H9 (cell line): Measurements from ENCODE around the gene CCDC102B. TPM values are rescaled to one million over a fixed set of nuclear protein-coding genes. Genes with fewer than 3 reads are reported as not detected.

Experiments
- DNase-seq: peaks from one replicate; pipeline ENCODE4 v3.0.0-alpha.2; 2017
- H2AFZ ChIP-seq: one replicate; pipeline ENCODE4 v1.6.1; 2013; ENCODE audit warnings: mild to moderate bottlenecking, low read length, control low read depth, moderate library complexity
- H2AK5ac ChIP-seq: 2 replicates; pipeline ENCODE4 v1.6.1; 2013; ENCODE audit warnings: low read length, control low read depth, mixed read lengths; ENCODE audit not compliant: insufficient read length
- H2BK120ac ChIP-seq: one replicate; pipeline ENCODE4 v1.6.1; 2013; ENCODE audit warnings: low read depth, mild to moderate bottlenecking, low read length, control low read depth, inconsistent platforms; ENCODE audit not compliant: poor library complexity, severe bottlenecking
- H2BK12ac ChIP-seq: 2 replicates; pipeline ENCODE4 v1.6.1; 2013; ENCODE audit warnings: low read length, control low read depth, mixed read lengths, low read depth; ENCODE audit not compliant: insufficient read length
- H2BK15ac ChIP-seq: 2 replicates; pipeline ENCODE4 v1.6.1; 2013; ENCODE audit warnings: low read depth, low read length, control low read depth
- H2BK20ac ChIP-seq: one replicate; pipeline ENCODE4 v1.6.1; 2013; ENCODE audit warnings: low read depth, mild to moderate bottlenecking, low read length, control low read depth, inconsistent platforms; ENCODE audit not compliant: poor library complexity, severe bottlenecking
- H2BK5ac ChIP-seq: 2 replicates; pipeline ENCODE4 v1.6.1; 2013; ENCODE audit warnings: low read length, control low read depth, mixed read lengths; ENCODE audit not compliant: insufficient read length
- H3K14ac ChIP-seq: 2 replicates; pipeline ENCODE4 v1.6.1; 2013; ENCODE audit warnings: low read length, control low read depth; ENCODE audit not compliant: insufficient read depth
- H3K18ac ChIP-seq: 2 replicates; pipeline ENCODE4 v1.6.1; 2013; ENCODE audit warnings: low read depth, mild to moderate bottlenecking, mixed read lengths, low read length, control low read depth; ENCODE audit not compliant: insufficient read length
- H3K23ac ChIP-seq: 2 replicates; pipeline ENCODE4 v1.6.1; 2013; ENCODE audit warnings: low read length, control low read depth, mixed read lengths, low read depth; ENCODE audit not compliant: insufficient read length
- H3K23me2 ChIP-seq: 2 replicates; pipeline ENCODE4 v1.6.1; 2013; ENCODE audit warnings: low read depth, mild to moderate bottlenecking, mixed read lengths, low read length, control low read depth; ENCODE audit not compliant: insufficient read length, poor library complexity, severe bottlenecking
- H3K27ac ChIP-seq: 2 replicates; pipeline ENCODE4 v1.5.1; 2013; ENCODE audit warnings: low read length, control low read depth, mixed read lengths, low read depth; ENCODE audit not compliant: insufficient read length
- H3K27me3 ChIP-seq: 2 replicates; pipeline ENCODE4 v1.6.1; 2013; ENCODE audit warnings: low read length, control low read depth, inconsistent platforms; ENCODE audit not compliant: insufficient read depth
- H3K4ac ChIP-seq: 2 replicates; pipeline ENCODE4 v1.6.1; 2013; ENCODE audit warnings: low read depth, mild to moderate bottlenecking, control low read depth, inconsistent platforms, low read length, moderate library complexity
- H3K4me1 ChIP-seq: 2 replicates; pipeline ENCODE4 v1.6.1; 2013; ENCODE audit warnings: low read length, control low read depth, inconsistent platforms; ENCODE audit not compliant: insufficient read depth
- H3K4me2 ChIP-seq: 2 replicates; pipeline ENCODE4 v1.6.1; 2013; ENCODE audit warnings: low read length, control low read depth, mixed read lengths; ENCODE audit not compliant: insufficient read length, insufficient read depth
- H3K56ac ChIP-seq: 2 replicates; pipeline ENCODE4 v1.6.1; 2013; ENCODE audit warnings: low read depth, mild to moderate bottlenecking, mixed read lengths, low read length, control low read depth; ENCODE audit not compliant: insufficient read length
- H3K79me1 ChIP-seq: 2 replicates; pipeline ENCODE4 v1.6.1; 2013; ENCODE audit warnings: low read depth, mild to moderate bottlenecking, moderate library complexity, low read length, control low read depth, inconsistent platforms; ENCODE audit not compliant: insufficient read depth, poor library complexity, severe bottlenecking
- H3K79me2 ChIP-seq: 2 replicates; pipeline ENCODE4 v1.6.1; 2013; ENCODE audit warnings: low read length, control low read depth, inconsistent platforms; ENCODE audit not compliant: insufficient read depth
- H3K9ac ChIP-seq: 2 replicates; pipeline ENCODE4 v1.6.1; 2013; ENCODE audit warnings: low read length, control low read depth, mixed read lengths; ENCODE audit not compliant: insufficient read length; ENCODE audit errors: extremely low read depth
- H3K9me3 ChIP-seq: one replicate; pipeline ENCODE4 v1.6.1; 2013; ENCODE audit warnings: low read depth, low read length, inconsistent platforms; ENCODE audit not compliant: control insufficient read depth
- H3T11ph ChIP-seq: one replicate; pipeline ENCODE4 v1.6.1; 2013; ENCODE audit warnings: mild to moderate bottlenecking, low read length, control low read depth, inconsistent platforms
- H4K20me1 ChIP-seq: one replicate; pipeline ENCODE4 v1.6.1; 2013; ENCODE audit not compliant: control insufficient read depth, insufficient read length, insufficient read depth
- H4K5ac ChIP-seq: 2 replicates; pipeline ENCODE4 v1.6.1; 2013; ENCODE audit warnings: low read depth, mild to moderate bottlenecking, mixed read lengths, low read length, control low read depth; ENCODE audit not compliant: insufficient read length
- H4K8ac ChIP-seq: replicated peaks from 2 replicates; pipeline ENCODE4 v1.6.1; 2013; ENCODE audit warnings: low read length, control low read depth, mixed read lengths, low read depth; ENCODE audit not compliant: insufficient read length
- H4K91ac ChIP-seq: 2 replicates; pipeline ENCODE4 v1.6.1; 2013; ENCODE audit warnings: low read depth, mild to moderate bottlenecking, moderate library complexity, mixed read lengths, low read length, control low read depth; ENCODE audit not compliant: insufficient read length
- H3K27ac Mint-ChIP-seq, 3 experiments: 2 replicates in 2 of 3; 3 replicates in 1 of 3; pipeline ENCODE4 v1.8.0; 2020 to 2021; ENCODE audit warnings: mixed read lengths in 3 of 3, mild to moderate bottlenecking in 1 of 3, moderate library complexity in 1 of 3
- H3K27me3 Mint-ChIP-seq: 2 replicates; pipeline ENCODE4 v1.8.0; 2021; ENCODE audit warnings: low read depth, mild to moderate bottlenecking, moderate library complexity, mixed read lengths
- H3K36me3 Mint-ChIP-seq, 3 experiments: 2 replicates in 2 of 3; 3 replicates in 1 of 3; pipeline ENCODE4 v1.8.0; 2020 to 2021; ENCODE audit warnings: low read depth in 3 of 3, mixed read lengths in 3 of 3; ENCODE audit not compliant: insufficient read depth in 1 of 3
- H3K4me1 Mint-ChIP-seq, 2 experiments: 2 replicates each; pipeline ENCODE4 v1.8.0; 2020; ENCODE audit warnings: mixed read lengths in 2 of 2
- H3K4me3 Mint-ChIP-seq, 2 experiments: 2 replicates in 1 of 2; 3 replicates in 1 of 2; pipeline ENCODE4 v1.8.0; 2020 to 2021; ENCODE audit warnings: mild to moderate bottlenecking in 2 of 2, mixed read lengths in 2 of 2, moderate library complexity in 1 of 2
- H3K9me3 Mint-ChIP-seq, 2 experiments: 2 replicates in 1 of 2; 3 replicates in 1 of 2; pipeline ENCODE4 v1.8.0; 2020; ENCODE audit warnings: mild to moderate bottlenecking in 2 of 2, mixed read lengths in 2 of 2, moderate library complexity in 1 of 2
- CTCF ChIP-seq: fragments of 200-600 bp; sonication (generic); conservative IDR thresholded peaks from 3 replicates; pipeline ENCODE4 v1.8.0; 2021; ENCODE audit warnings: antibody characterized with exemption, mild to moderate bottlenecking
- WGBS: extraction: QIAGEN DNeasy Blood & Tissue Kit; methylation state at CpG from one replicate; pipeline ENCODE4 v1.1.7; 2013; ENCODE audit warnings: missing lambda C conversion rate, low lambda C conversion rate, mixed read lengths; ENCODE audit not compliant: insufficient read length; ENCODE audit errors: extremely low coverage; 5-methylcytosine and 5-hydroxymethylcytosine counted together
- total RNA-seq: library from RNA; stranded (reverse); gene quantifications from 2 replicates; pipeline ENCODE4 v1.2.1, GENCODE V29; 2021

CCDC102B gene
- total RNA-seq, 1 experiment from 2014 or later: 1.2 TPM

- Histone ChIP-seq H3K9ac (no peak overlapping the region), H3K79me2 (no peaks in the 10 kb centered on the region), H4K5ac (no peak overlapping the region), H4K20me1 (no peaks in the 10 kb centered on the region), H3T11ph (no peak overlapping the region), H3K4me2 (no peak overlapping the region), H3K9me3 (no peaks in the 10 kb centered on the region), H4K8ac (no peak overlapping the region), H3K56ac (no peak overlapping the region), H3K18ac (no peak overlapping the region), H2BK20ac (no peak overlapping the region), H3K4me1 (no peaks in the 10 kb centered on the region), H4K91ac (no peak overlapping the region), H3K4ac (no peak overlapping the region), H3K23me2 (no peaks in the 10 kb centered on the region), H3K79me1 (no peaks in the 10 kb centered on the region), H2AK5ac (no peak overlapping the region), H2BK5ac (no peak overlapping the region), H3K27me3 (no peaks in the 10 kb centered on the region), H2AFZ (no peak overlapping the region), H3K27ac (no peak overlapping the region), H3K14ac (no peak overlapping the region), H3K23ac (no peak overlapping the region), H2BK120ac (no peak overlapping the region), H2BK12ac (no peak overlapping the region), H2BK15ac (no peak overlapping the region)
- Mint-ChIP-seq H3K4me3 (no peak overlapping the region), H3K9me3 (no peaks in the 10 kb centered on the region), H3K4me1 (peaks cover 3 to 5% of the 10 kb centered on the region in 2 experiments; a peak in 3 of 4 replicates), H3K36me3 (no peaks in the 10 kb centered on the region), H3K27ac (no peak overlapping the region), H3K27me3 (no peaks in the 10 kb centered on the region)
- no CpG with 5 or more reads among the region's 3 CpGs for WGBS
- DNase-seq: no peak
- TF ChIP-seq CTCF: no peak
Observed at GRCh38 chr18:68779169-68779568, 18.7 kb upstream of the CCDC102B start.
